ENCODE measurements around the gene MRPL50. TPM values are rescaled to one million over a fixed set of nuclear protein-coding genes. Genes with fewer than 3 reads are reported as not detected.

Gene MRPL50
- total RNA-seq, 4 donors from 2014 or later = 4.4 to 13.9 (median 11.8) TPM

DNA sequence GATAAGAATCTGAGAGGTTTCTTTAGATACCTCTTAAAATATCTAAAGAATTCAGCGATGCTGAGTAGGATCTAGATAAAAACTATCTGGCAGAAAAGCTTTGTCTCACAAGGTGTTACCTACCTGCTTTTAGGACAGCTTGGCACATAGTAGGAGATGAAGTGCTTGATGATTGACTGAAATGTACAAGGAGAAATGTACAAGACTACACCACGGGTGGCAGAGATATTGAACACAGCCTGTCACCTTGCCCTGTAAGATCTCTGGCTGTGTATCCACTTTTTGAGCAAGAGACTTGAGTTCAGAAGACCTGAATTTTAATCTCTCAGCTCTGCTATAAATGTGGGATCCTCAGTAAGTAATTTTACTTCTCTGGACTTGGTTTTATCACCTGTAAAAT lies 21.4 kb upstream of the MRPL50 start:
- WGBS, 2 donors = 68 to 90% methylated on average over 2 of the region's 2 CpGs
- intact Hi-C loops (cut with DNase I) = no loop called here
- H3K4me1 ChIP-seq = no peaks in the 10 kb centered on the region
- peaks cover 0 to 23% (median 13%) of the 10 kb centered on the region in 3 donors for H3K9me3 ChIP-seq
- TF ChIP-seq, protein P1, sequence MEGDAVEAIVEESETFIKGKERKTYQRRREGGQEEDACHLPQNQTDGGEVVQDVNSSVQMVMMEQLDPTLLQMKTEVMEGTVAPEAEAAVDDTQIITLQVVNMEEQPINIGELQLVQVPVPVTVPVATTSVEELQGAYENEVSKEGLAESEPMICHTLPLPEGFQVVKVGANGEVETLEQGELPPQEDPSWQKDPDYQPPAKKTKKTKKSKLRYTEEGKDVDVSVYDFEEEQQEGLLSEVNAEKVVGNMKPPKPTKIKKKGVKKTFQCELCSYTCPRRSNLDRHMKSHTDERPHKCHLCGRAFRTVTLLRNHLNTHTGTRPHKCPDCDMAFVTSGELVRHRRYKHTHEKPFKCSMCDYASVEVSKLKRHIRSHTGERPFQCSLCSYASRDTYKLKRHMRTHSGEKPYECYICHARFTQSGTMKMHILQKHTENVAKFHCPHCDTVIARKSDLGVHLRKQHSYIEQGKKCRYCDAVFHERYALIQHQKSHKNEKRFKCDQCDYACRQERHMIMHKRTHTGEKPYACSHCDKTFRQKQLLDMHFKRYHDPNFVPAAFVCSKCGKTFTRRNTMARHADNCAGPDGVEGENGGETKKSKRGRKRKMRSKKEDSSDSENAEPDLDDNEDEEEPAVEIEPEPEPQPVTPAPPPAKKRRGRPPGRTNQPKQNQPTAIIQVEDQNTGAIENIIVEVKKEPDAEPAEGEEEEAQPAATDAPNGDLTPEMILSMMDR (IDR thresholded peaks at IDR 0.05) = no peak
- no peak for TF ChIP-seq POLR2A (IDR thresholded peaks at IDR 0.05)
- H3K27ac ChIP-seq = no peak overlapping the region
- H3K4me3 ChIP-seq = no peak overlapping the region
- H3K27me3 ChIP-seq = no peaks in the 10 kb centered on the region
- H3K36me3 ChIP-seq = no peaks in the 10 kb centered on the region
- DNase-seq = no peak

DNA sequence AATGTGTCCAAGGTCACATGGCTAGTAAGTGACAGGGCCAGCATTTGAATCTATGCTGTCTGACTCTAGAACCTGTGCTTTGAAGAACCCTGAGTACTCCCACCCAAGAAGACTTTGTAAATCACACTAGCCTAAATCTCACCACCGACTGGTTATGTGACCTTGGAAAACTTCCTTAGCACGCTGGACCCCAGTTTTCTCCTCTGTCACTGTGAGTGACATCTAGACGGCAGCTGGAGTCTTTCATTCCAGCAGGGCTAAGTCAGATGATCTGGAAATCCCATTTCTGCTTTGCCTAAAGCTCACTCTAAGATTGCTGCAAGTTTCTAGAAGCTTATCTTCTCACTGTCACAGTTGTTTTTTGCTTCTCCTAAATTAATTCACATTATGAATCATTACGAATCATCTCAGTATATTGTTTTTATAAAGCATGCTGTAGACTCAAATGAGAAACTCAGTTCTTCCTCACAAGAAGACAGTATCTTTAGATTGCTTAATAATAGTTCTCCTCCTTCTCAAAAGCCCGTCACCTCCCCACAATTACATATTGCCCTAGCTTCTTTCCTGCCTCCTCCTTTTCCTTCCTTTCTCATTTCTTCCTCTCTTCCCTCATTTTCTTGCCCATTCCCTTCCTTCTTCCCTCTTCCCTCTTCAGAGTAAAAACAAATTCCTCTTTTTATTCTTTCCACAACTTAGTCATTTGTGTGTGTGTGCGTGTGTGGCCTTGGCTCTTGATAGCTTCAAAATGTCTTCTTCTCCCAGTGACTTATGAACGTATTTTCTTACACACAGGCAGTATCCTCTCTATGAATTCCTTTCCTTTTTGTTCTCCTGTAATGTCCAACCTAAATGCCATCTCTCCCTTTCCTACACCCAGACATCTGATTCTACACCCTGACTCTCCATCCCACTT lies 20.4 kb upstream of the MRPL50 start:
- TF ChIP-seq, protein P1 (IDR thresholded peaks at IDR 0.05) = no peak
- TF ChIP-seq POLR2A (IDR thresholded peaks at IDR 0.05) = no peak
- WGBS, 2 donors = 56 to 58% methylated on average over 7 of the region's 7 CpGs
- Histone ChIP-seq H3K27ac (no peak overlapping the region), H3K27me3 (no peaks in the 10 kb centered on the region), H3K4me1 (no peaks in the 10 kb centered on the region), H3K4me3 (no peak overlapping the region), H3K36me3 (no peaks in the 10 kb centered on the region), H3K9me3 (peaks cover 0 to 33% (median 14%) of the 10 kb centered on the region in 3 donors)
- intact Hi-C loops (cut with DNase I) = no loop called here
- DNase-seq = no peak

DNA sequence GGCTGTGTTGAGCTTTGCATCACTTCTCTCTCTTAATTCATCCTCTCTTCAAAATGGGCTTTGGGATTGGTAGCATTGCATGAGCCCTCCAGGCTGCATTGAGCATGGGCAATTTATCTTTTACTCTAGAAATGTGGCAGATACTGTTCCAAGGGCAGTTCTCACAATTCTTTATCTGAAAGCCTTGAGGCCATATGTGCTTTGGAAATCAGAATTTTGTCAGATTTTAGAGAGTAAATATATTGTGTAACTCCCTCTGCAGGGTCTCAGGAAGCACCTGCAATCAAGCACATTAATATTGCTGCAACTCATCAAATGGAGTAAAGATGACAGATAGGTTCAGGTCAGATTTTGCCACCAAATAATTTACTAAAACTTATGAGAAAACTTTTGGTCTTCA lies 19.6 kb upstream of the MRPL50 start:
- no peaks in the 10 kb centered on the region for H3K27me3 ChIP-seq
- no peak overlapping the region for H3K4me3 ChIP-seq
- peaks cover 0 to 41% (median 22%) of the 10 kb centered on the region in 3 donors for H3K9me3 ChIP-seq
- H3K4me1 ChIP-seq = no peaks in the 10 kb centered on the region
- no peak for DNase-seq
- intact Hi-C loops (cut with DNase I) = no loop called here
- TF ChIP-seq, protein P1 (IDR thresholded peaks at IDR 0.05) = no peak
- no peak for TF ChIP-seq POLR2A (IDR thresholded peaks at IDR 0.05)
- H3K36me3 ChIP-seq = no peaks in the 10 kb centered on the region
- no peak overlapping the region for H3K27ac ChIP-seq

DNA sequence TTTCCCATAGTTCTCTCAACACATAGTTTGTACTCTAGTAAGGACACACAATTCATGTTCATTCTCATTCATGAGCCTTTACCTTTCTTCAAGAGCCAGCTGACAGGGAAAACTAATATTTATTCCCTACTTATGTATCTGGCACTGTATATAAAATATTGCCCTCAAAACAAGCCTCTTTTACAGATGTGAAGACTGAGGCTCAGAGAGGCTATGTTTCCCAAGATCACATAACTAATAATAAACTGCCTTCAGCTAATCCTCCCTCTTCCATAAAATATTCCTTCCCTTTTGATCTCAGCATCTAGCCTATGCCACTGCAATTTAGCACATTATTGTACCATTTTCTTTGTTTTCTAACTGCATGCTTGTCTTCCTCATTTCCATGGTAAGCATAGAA lies 19.0 kb upstream of the MRPL50 start:
- H3K36me3 ChIP-seq = no peaks in the 10 kb centered on the region
- DNase-seq = no peak
- H3K9me3 ChIP-seq = peaks cover 0 to 47% (median 27%) of the 10 kb centered on the region in 3 donors
- H3K27me3 ChIP-seq = no peaks in the 10 kb centered on the region
- intact Hi-C loops (cut with DNase I) = no loop called here
- H3K4me1 ChIP-seq = no peaks in the 10 kb centered on the region
- TF ChIP-seq, protein P1 (IDR thresholded peaks at IDR 0.05) = no peak
- TF ChIP-seq POLR2A (IDR thresholded peaks at IDR 0.05) = no peak
- no peak overlapping the region for H3K4me3 ChIP-seq
- H3K27ac ChIP-seq = no peak overlapping the region

DNA sequence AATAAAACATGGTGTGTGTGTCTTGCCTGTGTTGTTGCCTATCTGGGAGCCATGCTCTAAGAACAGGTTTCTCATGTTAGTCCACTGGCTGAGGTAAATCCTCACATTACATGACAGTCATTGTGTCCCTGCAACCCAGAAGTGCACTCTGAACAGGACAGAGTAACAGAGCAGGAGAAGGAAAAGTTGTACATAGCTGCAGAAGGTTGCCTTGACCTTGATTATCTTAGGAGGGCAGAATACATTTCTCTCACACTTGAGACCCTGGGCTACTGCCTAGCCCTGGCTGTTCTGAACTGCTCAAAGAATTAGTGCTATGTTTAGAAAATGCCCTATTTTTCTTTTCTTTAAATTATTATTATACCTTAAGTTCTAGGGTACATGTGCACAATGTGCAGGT lies 17.2 kb upstream of the MRPL50 start:
- Histone ChIP-seq H3K4me3 (no peak overlapping the region), H3K9me3 (peaks cover 0 to 65% (median 46%) of the 10 kb centered on the region in 3 donors), H3K36me3 (no peaks in the 10 kb centered on the region), H3K4me1 (no peaks in the 10 kb centered on the region), H3K27ac (no peak overlapping the region), H3K27me3 (no peaks in the 10 kb centered on the region)
- intact Hi-C loops (cut with DNase I) = no loop called here
- no peak for TF ChIP-seq POLR2A (IDR thresholded peaks at IDR 0.05)
- TF ChIP-seq, protein P1 (IDR thresholded peaks at IDR 0.05) = no peak
- DNase-seq = no peak
